ENCODE data around the gene GPR150.
"Not testable (repeated sequence)": the region's sequence is repeated elsewhere in the genome, so short reads cannot be mapped to it uniquely, and the experiment has no call there.

DNA sequence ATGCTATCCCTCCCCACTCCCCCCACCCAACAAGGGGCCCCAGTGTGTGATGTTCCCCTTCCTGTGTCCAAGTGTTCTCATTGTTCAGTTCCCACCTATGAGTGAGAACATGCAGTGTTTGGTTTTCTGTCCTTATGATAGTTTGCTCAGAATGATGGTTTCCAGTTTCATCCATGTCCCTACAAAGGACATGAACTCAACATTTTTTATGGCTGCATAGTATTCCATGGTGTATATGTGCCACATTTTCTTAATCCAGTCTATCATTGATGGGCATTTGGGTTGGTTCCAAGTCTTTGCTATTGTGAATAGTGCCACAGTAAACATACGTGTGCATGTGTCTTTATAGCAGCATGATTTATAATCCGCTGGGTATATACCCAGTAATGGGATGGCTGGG, 13.1 kb downstream of the GPR150 start:
- TF ChIP-seq, protein P1, sequence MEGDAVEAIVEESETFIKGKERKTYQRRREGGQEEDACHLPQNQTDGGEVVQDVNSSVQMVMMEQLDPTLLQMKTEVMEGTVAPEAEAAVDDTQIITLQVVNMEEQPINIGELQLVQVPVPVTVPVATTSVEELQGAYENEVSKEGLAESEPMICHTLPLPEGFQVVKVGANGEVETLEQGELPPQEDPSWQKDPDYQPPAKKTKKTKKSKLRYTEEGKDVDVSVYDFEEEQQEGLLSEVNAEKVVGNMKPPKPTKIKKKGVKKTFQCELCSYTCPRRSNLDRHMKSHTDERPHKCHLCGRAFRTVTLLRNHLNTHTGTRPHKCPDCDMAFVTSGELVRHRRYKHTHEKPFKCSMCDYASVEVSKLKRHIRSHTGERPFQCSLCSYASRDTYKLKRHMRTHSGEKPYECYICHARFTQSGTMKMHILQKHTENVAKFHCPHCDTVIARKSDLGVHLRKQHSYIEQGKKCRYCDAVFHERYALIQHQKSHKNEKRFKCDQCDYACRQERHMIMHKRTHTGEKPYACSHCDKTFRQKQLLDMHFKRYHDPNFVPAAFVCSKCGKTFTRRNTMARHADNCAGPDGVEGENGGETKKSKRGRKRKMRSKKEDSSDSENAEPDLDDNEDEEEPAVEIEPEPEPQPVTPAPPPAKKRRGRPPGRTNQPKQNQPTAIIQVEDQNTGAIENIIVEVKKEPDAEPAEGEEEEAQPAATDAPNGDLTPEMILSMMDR (IDR thresholded peaks at IDR 0.05; ENCODE audit: low read length), result not testable (repeated sequence)
- not testable (repeated sequence) for TF ChIP-seq EZH2 (IDR thresholded peaks at IDR 0.05; ENCODE audit: borderline replicate concordance, low read length)

Measured in OCI-LY1 (cell line).